WTC11 (cell line): ENCODE results near the gene SLIT3.

Source experiments
- CTCF ChIP-seq: fragments of 200-600 bp; IDR thresholded peaks from 2 replicates; pipeline ENCODE4 v1.8.0; 2022; ENCODE audit warnings: antibody characterized with exemption
- MYBL2 ChIP-seq: sonication (generic); formaldehyde crosslinking; IDR thresholded peaks from 2 replicates; pipeline ENCODE4 v1.8.1; 2023; ENCODE audit warnings: mild to moderate bottlenecking, moderate library complexity, missing genetic modification reagents
- NFYB ChIP-seq: sonication (generic); formaldehyde crosslinking; conservative IDR thresholded peaks from 2 replicates; pipeline ENCODE4 v1.8.0; 2022; ENCODE audit warnings: low read depth, missing genetic modification reagents

- TF ChIP-seq CTCF (no peak), MYBL2 (CRISPR knock-in tag) (no peak), NFYB (no peak)
Measured at GRCh38 chr5:169015991-169016390, 284.9 kb downstream of the SLIT3 start.
